BLaER1 (cell line): Measurements from ENCODE around the gene OS9.

Experiments
- H3K27ac ChIP-seq: shearing (Covaris generic); formaldehyde crosslinking; 2 replicates; pipeline ENCODE4 v1.8.1; 2022
- H3K27me3 ChIP-seq: shearing (Covaris generic); formaldehyde crosslinking; 2 replicates; pipeline ENCODE4 v1.8.1; 2022
- H3K36me3 ChIP-seq: shearing (Covaris generic); formaldehyde crosslinking; 2 replicates; pipeline ENCODE4 v1.8.1; 2022
- H3K4me1 ChIP-seq: shearing (Covaris generic); formaldehyde crosslinking; 2 replicates; pipeline ENCODE4 v1.8.1; 2022
- H3K4me2 ChIP-seq: shearing (Covaris generic); formaldehyde crosslinking; 2 replicates; pipeline ENCODE4 v1.8.1; 2022
- H3K4me3 ChIP-seq: shearing (Covaris generic); formaldehyde crosslinking; 2 replicates; pipeline ENCODE4 v1.8.1; 2022
- H3K9ac ChIP-seq: shearing (Covaris generic); formaldehyde crosslinking; 2 replicates; pipeline ENCODE4 v1.8.1; 2022
- H3K9me3 ChIP-seq: shearing (Covaris generic); formaldehyde crosslinking; 2 replicates; pipeline ENCODE4 v1.8.1; 2022
- H4K20me1 ChIP-seq: shearing (Covaris generic); formaldehyde crosslinking; 2 replicates; pipeline ENCODE4 v1.8.1; 2022
- Cebpa-rat ChIP-seq: shearing (Covaris generic); IDR thresholded peaks from 2 replicates; pipeline ENCODE4 v1.8.1; 2022

OS9 gene

GRCh38 chr12:57722716-57723629 is 29.0 kb downstream of the OS9 start:
- no peak overlapping the region for H3K4me2 ChIP-seq
- no peak overlapping the region for H3K4me3 ChIP-seq
- no peak for TF ChIP-seq Cebpa-rat
- H3K4me1 ChIP-seq: 0 out of 2 replicates have a peak, but pooled peaks cover 6% of the 10 kb centered on the region
- peaks cover 18% of the 10 kb centered on the region for H3K9me3 ChIP-seq
- H3K9ac ChIP-seq: no peak overlapping the region
- H3K36me3 ChIP-seq: peaks cover 77% of the 10 kb centered on the region
- peaks cover 7% of the 10 kb centered on the region; the same call in 1 of the 2 replicates for H4K20me1 ChIP-seq
- H3K27me3 ChIP-seq: no peaks in the 10 kb centered on the region
- no peak overlapping the region for H3K27ac ChIP-seq

GRCh38 chr12:57723630-57723962 is 29.7 kb downstream of the OS9 start:
- Histone ChIP-seq H3K4me1 (0 out of 2 replicates have a peak, but pooled peaks cover 6% of the 10 kb centered on the region), H3K4me2 (no peak overlapping the region), H3K36me3 (peaks cover 77% of the 10 kb centered on the region), H3K9me3 (peaks cover 18% of the 10 kb centered on the region), H3K27me3 (no peaks in the 10 kb centered on the region), H3K27ac (no peak overlapping the region), H3K9ac (no peak overlapping the region), H3K4me3 (no peak overlapping the region), H4K20me1 (peaks cover 7% of the 10 kb centered on the region; the same call in 1 of the 2 replicates)
- no peak for TF ChIP-seq Cebpa-rat

GRCh38 chr12:57724003-57724935 is 30.3 kb downstream of the OS9 start:
- peaks cover 18% of the 10 kb centered on the region for H3K9me3 ChIP-seq
- no peak overlapping the region for H3K4me2 ChIP-seq
- H3K9ac ChIP-seq: no peak overlapping the region
- H3K27ac ChIP-seq: no peak overlapping the region
- peaks cover 7% of the 10 kb centered on the region; the same call in 1 of the 2 replicates for H4K20me1 ChIP-seq
- peaks cover 73% of the 10 kb centered on the region for H3K36me3 ChIP-seq
- no peak for TF ChIP-seq Cebpa-rat
- no peaks in the 10 kb centered on the region for H3K27me3 ChIP-seq
- 0 out of 2 replicates have a peak, but pooled peaks cover 6% of the 10 kb centered on the region for H3K4me1 ChIP-seq
- no peak overlapping the region for H3K4me3 ChIP-seq

- no peak overlapping the region for H3K9ac ChIP-seq
Observed at GRCh38 chr12:57724936-57725740, 31.2 kb downstream of the OS9 start.

GRCh38 chr12:57725851-57726150 is 31.9 kb downstream of the OS9 start:
- H3K27me3 ChIP-seq: no peaks in the 10 kb centered on the region
- H3K4me2 ChIP-seq: no peak overlapping the region
- H3K9ac ChIP-seq: no peak overlapping the region
- H3K4me3 ChIP-seq: no peak overlapping the region
- no peak for TF ChIP-seq Cebpa-rat
- peaks cover 7% of the 10 kb centered on the region; the same call in 1 of the 2 replicates for H4K20me1 ChIP-seq
- peaks cover 18% of the 10 kb centered on the region for H3K9me3 ChIP-seq
- H3K36me3 ChIP-seq: peaks cover 73% of the 10 kb centered on the region
- H3K4me1 ChIP-seq: 0 out of 2 replicates have a peak, but pooled peaks cover 6% of the 10 kb centered on the region
- H3K27ac ChIP-seq: no peak overlapping the region

More at GRCh38 chr12:57724936-57725740, 31.2 kb downstream of the OS9 start:
- Histone ChIP-seq H3K9me3 (peaks cover 18% of the 10 kb centered on the region), H3K27ac (no peak overlapping the region), H3K4me2 (no peak overlapping the region), H3K27me3 (no peaks in the 10 kb centered on the region), H4K20me1 (peaks cover 7% of the 10 kb centered on the region; the same call in 1 of the 2 replicates), H3K4me3 (no peak overlapping the region), H3K4me1 (0 out of 2 replicates have a peak, but pooled peaks cover 6% of the 10 kb centered on the region), H3K36me3 (peaks cover 73% of the 10 kb centered on the region)
- no peak for TF ChIP-seq Cebpa-rat

GRCh38 chr12:57726151-57726883 is 32.4 kb downstream of the OS9 start:
- Histone ChIP-seq H3K9ac (no peak overlapping the region), H3K27ac (no peak overlapping the region), H3K4me2 (no peak overlapping the region), H3K36me3 (peaks cover 73% of the 10 kb centered on the region), H3K4me3 (no peak overlapping the region), H4K20me1 (peaks cover 7% of the 10 kb centered on the region; the same call in 1 of the 2 replicates), H3K4me1 (0 out of 2 replicates have a peak, but pooled peaks cover 6% of the 10 kb centered on the region), H3K27me3 (no peaks in the 10 kb centered on the region), H3K9me3 (peaks cover 18% of the 10 kb centered on the region)
- no peak for TF ChIP-seq Cebpa-rat

- Histone ChIP-seq H3K4me1 (0 out of 2 replicates have a peak, but pooled peaks cover 6% of the 10 kb centered on the region), H4K20me1 (peaks cover 3% of the 10 kb centered on the region; the same call in 1 of the 2 replicates), H3K4me3 (no peak overlapping the region), H3K27ac (no peak overlapping the region), H3K9ac (no peak overlapping the region), H3K27me3 (no peaks in the 10 kb centered on the region), H3K4me2 (no peak overlapping the region), H3K9me3 (peaks cover 18% of the 10 kb centered on the region), H3K36me3 (peaks cover 73% of the 10 kb centered on the region)
- TF ChIP-seq Cebpa-rat: no peak
Observed at GRCh38 chr12:57726884-57727757, 33.2 kb downstream of the OS9 start.
